ENCODE measurements around the gene ASIC5. TPM values are rescaled to one million over a fixed set of nuclear protein-coding genes. Genes with fewer than 3 reads are reported as not detected.

Gene ASIC5
- total and polyA plus RNA-seq, 2 of the 4 experiments (the other 2 are of a cell fraction), result not detected

DNA sequence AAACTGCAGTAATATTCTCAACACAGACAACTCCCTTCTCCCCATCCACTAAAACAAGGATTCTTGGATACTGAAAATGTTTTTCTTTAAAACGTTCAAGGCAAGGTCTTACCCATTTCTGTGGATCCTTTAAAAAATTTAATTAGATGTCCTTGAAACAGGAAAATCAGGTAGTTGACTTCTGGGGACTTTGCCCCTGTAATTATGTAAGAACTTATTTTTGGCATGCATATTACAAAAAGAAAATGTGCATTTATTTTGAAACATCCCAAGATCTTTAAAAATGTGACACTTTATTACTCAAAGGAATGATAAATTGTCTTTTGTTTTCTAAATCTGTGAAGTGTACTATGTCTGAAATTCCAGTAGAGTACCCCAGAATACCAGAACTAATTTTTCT, 81.4 kb downstream of the ASIC5 start:
- no peak overlapping the region for H2BK120ac ChIP-seq (ENCODE audit: low read depth, low read length)
- no peak overlapping the region for H2BK20ac ChIP-seq (ENCODE audit: low read depth, low read length)
- dilution Hi-C loops (cut with HindIII; ENCODE audit: low sequenced_read_pairs, unreplicated experiment), result no loop called here
- no TSS peak for BruUV-seq (replicated peaks)
- TF ChIP-seq CHD1 (IDR thresholded peaks at IDR 0.05; ENCODE audit: low read depth, low read length), result no peak
- TF ChIP-seq MAFK (IDR thresholded peaks at IDR 0.05; ENCODE audit: low read depth, low read length), result no peak
- TF ChIP-seq MAZ (IDR thresholded peaks at IDR 0.05; ENCODE audit: borderline replicate concordance, low read depth, low read length), result no peak
- no peak for TF ChIP-seq RFX5 (IDR thresholded peaks at IDR 0.05; ENCODE audit: low read depth, low read length)
- in situ Hi-C loops (cut with MboI; ENCODE audit: low sequenced_read_pairs), result loop anchor here (10.0 to 25.0 kb wide), 3 partner anchors 340 to 972 kb away; no protein-coding TSS in a partner anchor
- WGBS, 2 experiments (ENCODE audit: extremely low coverage in 2 of 2, insufficient read length in 1 of 2), result no CpG with 5 or more reads among the region's 1 CpG
- no peak overlapping the region for H3K18ac ChIP-seq (ENCODE audit: low read depth, low read length)
- no peak overlapping the region for H2AK5ac ChIP-seq (ENCODE audit: low read depth, low read length)
- no peak overlapping the region for H3K4me3 ChIP-seq (ENCODE audit: insufficient read depth, low read depth, low read length)
- ATAC-seq (ENCODE audit: low read depth), result no peak
- H3K4me1 ChIP-seq (ENCODE audit: control insufficient read depth, insufficient read depth, low read length), result peaks cover 5% of the 10 kb centered on the region
- DNase-seq, result no peak
- no peaks in the 10 kb centered on the region for H3K9me3 ChIP-seq (ENCODE audit: control insufficient read depth, insufficient read depth, low read length)
- H2BK15ac ChIP-seq (ENCODE audit: low read depth, low read length), result no peak overlapping the region
- H3K56ac ChIP-seq (ENCODE audit: extremely low read depth, insufficient read depth, low read length), result no peak overlapping the region
- no peaks in the 10 kb centered on the region for H4K20me1 ChIP-seq (ENCODE audit: insufficient read depth, low read length)
- H4K5ac ChIP-seq (ENCODE audit: low read depth, low read length), result no peak overlapping the region
- ChIA-PET POLR2A (ENCODE audit: unreplicated experiment) (no interaction called here), CTCF (no interaction called here)
- H3K23ac ChIP-seq (ENCODE audit: low read depth, low read length), result no peak overlapping the region
- H3K4ac ChIP-seq (ENCODE audit: low read depth, low read length), result no peak overlapping the region
- no peak overlapping the region for H2AFZ ChIP-seq (replicated peaks; ENCODE audit: low read length, poor library complexity)
- H4K91ac ChIP-seq (ENCODE audit: insufficient read depth, low read depth, low read length), result no peak overlapping the region
- no peaks in the 10 kb centered on the region for H3K9me1 ChIP-seq (ENCODE audit: insufficient read depth, low read length)
- intact Hi-C loops (cut with micrococcal nuclease), result loop anchor here (10.0 kb wide), 2 partner anchors 800 to 970 kb away; no protein-coding TSS in a partner anchor
- no peak overlapping the region for H3K9ac ChIP-seq (ENCODE audit: low read depth, low read length)
- no peak overlapping the region for H3K14ac ChIP-seq (replicated peaks; ENCODE audit: low read depth, low read length)
- H3K36me3 ChIP-seq (ENCODE audit: control insufficient read depth, insufficient read depth, low read length), result peaks cover 2% of the 10 kb centered on the region; the same call in 1 of the 2 replicates
- no peak overlapping the region for H3K4me2 ChIP-seq (ENCODE audit: low read depth, low read length)
- H2BK5ac ChIP-seq (ENCODE audit: low read depth, low read length, poor library complexity, severe bottlenecking), result no peak overlapping the region
- H3K79me1 ChIP-seq (ENCODE audit: low read depth in 1 of 2, low read length in 2 of 2), result no peaks in the 10 kb centered on the region
- H3K27ac ChIP-seq (ENCODE audit: insufficient read depth, low read length), result no peak overlapping the region
- no peaks in the 10 kb centered on the region for H3K27me3 ChIP-seq (ENCODE audit: control insufficient read depth, insufficient read depth, low read length)
- no peak overlapping the region for H4K8ac ChIP-seq (ENCODE audit: low read depth in 2 of 2, low read length in 2 of 2)
- no peak overlapping the region for H2AK9ac ChIP-seq (replicated peaks; ENCODE audit: low read depth, low read length, poor library complexity)
